ENCODE results near the gene RPL7A. TPM values are rescaled to one million over a fixed set of nuclear protein-coding genes. Genes with fewer than 3 reads are reported as not detected.
"Not testable (repeated sequence)": the region's sequence is repeated elsewhere in the genome, so short reads cannot be mapped to it uniquely, and the experiment has no call there.

Gene RPL7A
- total and polyA plus RNA-seq, 9 donors = 3,805 to 6,397 (median 4,279) TPM

GRCh38 chr9:133389025-133389557 lies 41.1 kb downstream of the RPL7A start:
- WGBS, 3 donors = 88 to 97% (median 95%) methylated on average over 12 of the region's 12 CpGs
- Histone ChIP-seq H3K4me1 (ENCODE audit: insufficient read depth) (no peaks in the 10 kb centered on the region), H3K27me3 (no peaks in the 10 kb centered on the region), H3K27ac (no peak overlapping the region), H3K9me3 (no peaks in the 10 kb centered on the region), H3K36me3 (no peaks in the 10 kb centered on the region), H3K4me3 (no peak overlapping the region)
- no peak for TF ChIP-seq POLR2A (IDR thresholded peaks at IDR 0.05)
- TF ChIP-seq CTCF (IDR thresholded peaks at IDR 0.05) = no peak
- DNase-seq = no peak
- intact Hi-C loops (cut with DNase I) = no loop called here

DNA sequence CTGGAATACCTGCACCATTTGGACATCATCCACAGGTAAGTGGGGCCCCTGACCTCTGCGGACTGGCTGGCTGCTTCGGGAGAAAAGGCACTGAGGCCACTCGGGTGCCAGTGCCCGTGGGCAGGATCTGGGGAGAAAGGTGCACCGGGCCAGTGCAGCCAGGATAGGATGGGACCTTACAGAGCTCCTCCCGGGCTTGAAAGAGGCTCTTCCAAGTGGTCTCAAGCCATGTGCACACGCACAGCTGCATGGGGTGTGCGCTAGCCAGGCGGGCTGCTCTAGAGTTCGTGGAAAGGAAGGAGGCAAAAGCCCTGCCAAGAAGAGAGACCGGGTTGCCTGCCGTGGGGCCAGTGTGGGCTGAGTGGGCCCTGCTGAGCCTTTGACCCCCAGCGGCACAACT lies 41.5 kb downstream of the RPL7A start:
- intact Hi-C loops (cut with DNase I) = no loop called here
- Histone ChIP-seq H3K4me3 (no peak overlapping the region), H3K27me3 (no peaks in the 10 kb centered on the region), H3K27ac (no peak overlapping the region), H3K4me1 (ENCODE audit: insufficient read depth) (no peaks in the 10 kb centered on the region), H3K9me3 (no peaks in the 10 kb centered on the region), H3K36me3 (no peaks in the 10 kb centered on the region)
- no peak for DNase-seq
- TF ChIP-seq CTCF (IDR thresholded peaks at IDR 0.05) (no peak), POLR2A (IDR thresholded peaks at IDR 0.05) (no peak), EP300 (IDR thresholded peaks at IDR 0.05) (no peak)
- WGBS, 3 donors = 77 to 83% (median 79%) methylated on average over 13 of the region's 13 CpGs

DNA sequence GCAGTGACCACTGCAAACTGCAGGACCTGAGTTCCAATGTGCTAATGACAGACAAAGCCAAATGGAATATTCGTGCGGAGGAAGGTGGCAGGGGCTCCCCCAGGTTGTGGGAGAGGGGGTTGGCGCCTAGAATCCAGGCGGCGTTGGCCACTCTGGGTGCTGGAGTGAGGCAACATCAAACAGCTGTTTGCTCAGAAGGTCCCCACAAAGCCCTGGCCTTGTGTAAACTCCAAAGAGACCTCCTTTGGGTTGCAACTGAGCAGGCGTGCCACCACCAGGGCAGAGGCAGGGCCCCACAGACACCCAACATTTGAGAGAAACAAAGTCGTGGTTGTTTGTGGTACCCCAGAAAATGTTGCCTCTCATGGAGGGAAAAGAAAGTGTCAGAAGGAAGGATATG lies 42.7 kb downstream of the RPL7A start:
- no peaks in the 10 kb centered on the region for H3K9me3 ChIP-seq
- H3K36me3 ChIP-seq = no peaks in the 10 kb centered on the region
- 73 to 87% (median 75%) methylated on average over 7 of the region's 7 CpGs for WGBS, 3 donors
- no peak overlapping the region for H3K4me3 ChIP-seq
- DNase-seq = no peak
- H3K27ac ChIP-seq = no peak overlapping the region
- no peaks in the 10 kb centered on the region for H3K27me3 ChIP-seq
- intact Hi-C loops (cut with DNase I) = no loop called here
- TF ChIP-seq POLR2A (IDR thresholded peaks at IDR 0.05) (no peak), CTCF (IDR thresholded peaks at IDR 0.05) (no peak), EP300 (IDR thresholded peaks at IDR 0.05) (no peak)
- H3K4me1 ChIP-seq (ENCODE audit: insufficient read depth) = no peaks in the 10 kb centered on the region

- WGBS, 3 donors = 43 to 59% (median 45%) methylated on average over 3 of the region's 4 CpGs
- H3K27ac ChIP-seq, H3K27me3 ChIP-seq: not testable (repeated sequence)
Observed at GRCh38 chr9:133391449-133391848, 43.4 kb downstream of the RPL7A start.

DNA sequence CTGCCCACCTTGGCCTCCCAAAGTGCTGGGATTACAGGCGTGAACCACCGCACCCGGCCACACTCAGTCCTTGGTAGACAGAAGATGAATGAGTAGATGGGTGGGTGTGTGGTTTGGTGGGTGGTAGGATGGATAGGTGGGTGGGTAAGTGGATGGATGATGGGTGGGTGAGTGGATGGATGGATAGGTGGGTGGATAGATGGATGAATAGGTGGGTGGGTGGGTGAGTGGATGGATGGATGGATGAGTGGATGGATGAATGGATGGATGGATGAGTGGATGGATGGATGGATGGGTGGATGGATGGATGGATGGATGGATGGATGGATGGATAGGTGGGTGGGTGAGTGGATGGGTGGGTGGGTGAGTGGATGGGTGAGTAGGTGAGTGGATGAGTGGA lies 44.3 kb downstream of the RPL7A start:
- H3K9me3 ChIP-seq; H3K27me3 ChIP-seq; H3K4me3 ChIP-seq; H3K27ac ChIP-seq; H3K4me1 ChIP-seq (ENCODE audit: insufficient read depth); H3K36me3 ChIP-seq; DNase-seq; intact Hi-C loops (cut with DNase I): not testable (repeated sequence)
- WGBS, 3 donors = 92 to 94% (median 92%) methylated on average over 3 of the region's 3 CpGs

More at GRCh38 chr9:133391449-133391848, 43.4 kb downstream of the RPL7A start:
- H3K4me1 ChIP-seq (ENCODE audit: insufficient read depth); H3K9me3 ChIP-seq; H3K4me3 ChIP-seq; H3K36me3 ChIP-seq; DNase-seq; intact Hi-C loops (cut with DNase I): not testable (repeated sequence)
